Fibroblast of skin of left biceps (primary cell): ENCODE data around the gene PDXK.

Experiments used
- DNase-seq, 2 experiments: peaks; one replicate each; pipeline ENCODE4 v3.0.0-alpha.2; 2013; ENCODE audit warnings: low read depth in 2 of 2

The PDXK gene

DNA sequence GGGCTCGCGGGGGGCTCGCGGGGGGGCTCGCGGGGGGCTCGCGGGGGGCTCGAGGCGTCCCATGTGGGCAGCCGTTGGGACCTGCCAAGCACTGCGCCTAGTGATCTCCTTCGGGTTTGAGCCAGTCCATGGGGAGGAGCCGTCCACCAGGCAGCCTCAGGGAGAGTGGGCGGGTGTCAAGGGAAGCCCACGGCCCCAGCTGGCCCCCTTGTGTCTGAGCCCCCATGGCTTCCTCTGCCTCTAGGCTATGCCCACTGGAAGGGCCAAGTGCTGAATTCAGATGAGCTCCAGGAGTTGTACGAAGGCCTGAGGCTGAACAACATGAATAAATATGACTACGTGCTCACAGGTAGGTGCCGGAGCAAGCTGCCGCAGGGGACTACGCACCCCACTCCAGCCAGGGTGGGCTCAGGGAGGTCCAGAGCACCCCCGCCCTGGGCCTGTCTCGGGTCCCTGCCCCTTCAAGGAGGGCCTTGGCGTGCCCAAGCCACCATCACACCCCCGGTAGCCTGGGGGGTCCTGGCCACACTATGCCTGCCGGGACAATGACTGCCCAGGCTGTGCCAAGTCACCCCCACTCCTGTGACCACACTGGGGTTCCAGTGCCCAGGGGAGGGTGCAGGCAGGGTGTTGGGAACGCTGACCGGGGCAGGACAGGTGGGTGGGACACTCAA lies 22.6 kb downstream of the PDXK start:
- no peak for DNase-seq

GRCh38 chr21:43743947-43744346 lies 25.0 kb downstream of the PDXK start:
- no peak for DNase-seq

GRCh38 chr21:43744725-43745124 lies 25.8 kb downstream of the PDXK start:
- no peak for DNase-seq

DNA sequence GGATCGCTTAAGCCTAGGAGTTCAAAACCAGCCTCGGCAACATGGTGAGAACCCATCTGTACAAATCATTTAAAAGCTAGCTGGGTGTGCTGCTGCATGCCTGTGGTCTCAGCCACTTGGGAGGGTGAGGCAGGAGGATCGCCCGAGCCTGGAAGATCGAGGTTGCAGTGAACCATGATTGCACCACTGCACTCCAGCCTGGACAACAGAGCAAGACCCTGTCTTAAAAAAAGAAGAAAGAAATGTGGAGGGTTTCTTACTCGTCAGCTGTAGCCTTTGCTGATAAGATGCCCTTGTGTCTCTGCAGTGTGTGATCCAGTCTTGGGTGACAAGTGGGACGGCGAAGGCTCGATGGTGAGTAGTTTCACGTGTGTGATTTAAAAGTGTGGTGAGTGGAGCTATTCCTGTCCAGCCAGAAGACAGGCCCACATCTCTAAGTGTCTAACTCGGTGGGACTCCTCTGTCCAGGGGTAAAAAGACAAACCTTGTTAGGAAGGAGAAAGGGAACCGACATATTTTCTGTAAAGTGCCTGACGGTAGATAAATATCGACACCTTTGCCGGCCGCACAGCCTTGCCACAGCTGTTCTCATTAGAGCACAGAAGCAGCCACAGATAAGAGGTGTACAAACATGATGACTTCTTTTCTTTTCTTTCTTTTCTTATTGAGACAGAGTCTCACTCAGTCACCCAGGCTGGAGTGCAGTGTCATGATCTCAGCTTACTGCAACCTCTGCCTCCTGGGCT lies 27.0 kb downstream of the PDXK start:
- DNase-seq = no peak

GRCh38 chr21:43748622-43749021 lies 29.7 kb downstream of the PDXK start:
- no peak for DNase-seq

DNA sequence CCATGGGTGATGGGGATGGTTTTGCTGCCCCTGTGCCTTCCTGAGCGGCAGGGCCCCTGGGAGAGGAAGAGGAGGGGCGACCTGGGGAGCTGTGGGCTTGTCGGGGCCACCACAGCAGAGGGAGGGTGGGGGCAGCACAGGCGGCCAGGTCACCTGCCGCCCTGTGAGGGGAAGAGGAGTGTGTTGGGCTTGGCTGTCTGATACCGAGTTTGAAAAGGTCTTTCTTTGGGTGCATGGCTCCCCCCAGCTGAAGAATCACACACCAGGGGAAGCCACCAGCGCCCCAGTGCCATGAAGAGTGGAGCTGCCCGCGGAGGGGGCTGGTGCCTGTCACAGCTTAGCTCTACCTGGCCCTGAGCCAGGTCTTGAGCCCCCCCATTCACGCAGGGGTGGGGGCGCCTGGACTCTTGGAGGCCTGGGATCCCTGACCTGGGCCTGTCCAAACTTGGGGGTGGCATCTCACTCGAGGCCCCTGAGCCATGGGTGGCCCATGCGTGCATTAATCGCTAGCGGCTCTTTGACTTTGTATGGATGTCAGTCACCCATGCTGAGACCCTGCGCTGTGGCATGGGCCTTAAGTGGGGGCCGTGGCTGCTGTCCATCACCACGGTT lies 30.8 kb downstream of the PDXK start:
- DNase-seq = no peak

GRCh38 chr21:43750339-43751033 lies 31.6 kb downstream of the PDXK start:
- no peak for DNase-seq

DNA sequence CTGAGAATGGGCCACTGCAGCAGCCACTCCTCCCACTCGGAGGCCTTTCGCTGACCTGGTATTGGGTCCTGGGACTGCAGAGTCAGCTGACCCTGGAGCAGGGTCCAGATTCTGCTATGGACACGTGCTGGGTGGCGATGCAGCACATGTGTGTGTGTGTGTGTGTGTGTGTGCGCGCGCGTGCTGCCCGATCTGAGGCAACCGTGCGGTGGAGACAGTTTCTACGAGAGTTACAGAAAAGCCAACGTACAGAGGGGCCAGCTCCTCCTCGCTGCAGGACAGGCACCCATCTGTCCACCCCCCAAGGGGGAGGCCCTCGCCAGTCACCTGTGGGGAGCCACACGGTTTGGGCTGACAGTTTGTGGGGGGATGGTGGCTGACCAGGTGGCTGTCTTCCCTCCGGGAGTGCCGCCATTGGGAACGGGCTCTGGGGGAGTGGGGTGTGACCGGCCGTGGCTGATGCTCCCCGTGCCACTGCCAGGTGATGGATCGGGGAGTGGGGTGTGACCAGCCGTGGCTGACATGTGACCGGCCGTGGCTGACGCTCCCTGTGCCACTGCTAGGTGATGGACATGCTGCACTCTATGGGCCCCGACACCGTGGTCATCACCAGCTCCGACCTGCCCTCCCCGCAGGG lies 33.1 kb downstream of the PDXK start:
- no peak for DNase-seq

- no peak for DNase-seq
Observed at GRCh38 chr21:43752758-43753438, 34.0 kb downstream of the PDXK start.

DNA sequence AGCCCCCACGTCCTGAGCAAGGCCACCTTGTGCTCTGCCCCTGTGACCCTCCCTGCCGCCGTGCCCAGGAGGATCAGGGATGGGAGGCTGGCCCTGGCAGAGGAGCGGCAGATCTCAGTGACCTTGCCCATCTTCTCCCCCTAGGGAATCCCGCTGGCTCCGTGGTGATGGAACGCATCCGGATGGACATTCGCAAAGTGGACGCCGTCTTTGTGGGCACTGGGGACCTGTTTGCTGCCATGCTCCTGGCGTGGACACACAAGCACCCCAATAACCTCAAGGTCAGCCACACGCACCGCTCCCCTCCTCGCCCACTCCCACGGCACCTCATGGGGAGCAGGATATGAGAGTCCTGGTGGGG lies 34.5 kb downstream of the PDXK start:
- no peak for DNase-seq

DNA sequence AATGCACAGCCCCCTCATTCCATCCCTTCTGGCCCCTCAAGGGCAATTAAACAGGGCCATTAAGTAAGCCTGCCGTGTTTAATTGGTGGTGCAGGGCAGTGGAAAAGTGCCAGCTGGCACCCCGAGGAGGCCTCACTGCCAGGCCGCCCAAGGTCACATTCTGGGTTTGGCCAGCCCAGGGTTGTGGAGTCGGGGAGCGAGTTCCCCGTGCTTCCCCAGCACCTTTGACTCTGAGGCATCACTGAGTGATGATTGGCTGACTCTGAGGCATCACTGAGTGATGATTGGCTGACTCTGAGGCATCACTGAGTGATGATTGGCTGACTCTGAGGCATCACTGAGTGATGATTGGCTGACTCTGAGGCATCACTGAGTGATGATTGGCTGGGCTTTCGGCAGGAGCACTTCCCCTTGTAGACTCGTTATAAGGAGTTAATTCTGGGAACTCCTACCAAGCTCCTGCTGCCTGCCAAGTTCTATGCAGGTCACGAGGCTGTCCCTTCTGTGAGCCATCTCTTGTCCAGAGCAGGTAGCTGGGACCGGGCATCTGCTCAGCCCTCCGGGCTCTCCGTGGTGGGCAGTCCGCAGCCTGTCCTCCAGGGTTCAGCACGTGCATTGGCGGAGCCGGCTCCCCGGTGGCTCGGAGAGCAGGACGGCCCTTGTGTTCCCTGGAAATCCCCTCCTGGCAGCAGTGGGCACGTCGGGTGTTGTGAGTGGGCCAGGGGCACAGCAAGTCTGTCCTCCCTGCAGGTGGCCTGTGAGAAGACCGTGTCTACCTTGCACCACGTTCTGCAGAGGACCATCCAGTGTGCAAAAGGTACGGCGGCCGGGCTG lies 36.2 kb downstream of the PDXK start:
- DNase-seq = no peak

DNA sequence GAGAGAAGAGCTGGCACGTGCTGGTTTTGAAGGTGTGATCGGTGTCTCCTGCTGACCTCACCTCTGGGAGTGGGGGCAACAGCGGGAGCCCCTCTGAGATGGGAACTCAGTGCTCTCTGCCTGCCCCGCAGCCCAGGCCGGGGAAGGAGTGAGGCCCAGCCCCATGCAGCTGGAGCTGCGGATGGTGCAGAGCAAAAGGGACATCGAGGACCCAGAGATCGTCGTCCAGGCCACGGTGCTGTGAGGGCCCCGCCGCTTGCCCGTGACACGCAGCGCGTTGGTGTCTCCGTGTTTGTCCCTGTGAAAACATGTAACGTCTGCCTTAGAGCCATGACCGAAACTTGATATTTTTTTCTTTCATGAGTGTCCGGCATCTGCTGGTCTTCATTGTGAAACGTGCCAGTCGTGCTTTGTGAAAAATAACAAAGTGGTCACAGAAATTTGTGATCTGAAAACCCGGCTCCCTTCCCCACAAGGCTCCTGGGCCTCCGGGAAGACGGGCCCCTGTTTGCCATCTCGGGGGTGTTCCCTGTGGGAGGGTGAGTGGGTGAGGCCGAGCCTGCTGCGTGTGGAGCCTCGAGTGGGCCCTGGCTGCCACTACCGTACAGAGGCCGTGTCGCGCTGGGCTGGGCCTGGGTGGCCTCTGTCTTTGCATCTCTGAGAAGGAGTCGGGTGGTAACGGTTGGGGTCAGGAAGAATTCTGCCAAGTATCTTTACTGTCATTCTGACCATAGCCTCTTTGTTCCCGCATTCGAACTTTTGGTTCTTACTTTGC lies 37.1 kb downstream of the PDXK start:
- DNase-seq = no peak

DNA sequence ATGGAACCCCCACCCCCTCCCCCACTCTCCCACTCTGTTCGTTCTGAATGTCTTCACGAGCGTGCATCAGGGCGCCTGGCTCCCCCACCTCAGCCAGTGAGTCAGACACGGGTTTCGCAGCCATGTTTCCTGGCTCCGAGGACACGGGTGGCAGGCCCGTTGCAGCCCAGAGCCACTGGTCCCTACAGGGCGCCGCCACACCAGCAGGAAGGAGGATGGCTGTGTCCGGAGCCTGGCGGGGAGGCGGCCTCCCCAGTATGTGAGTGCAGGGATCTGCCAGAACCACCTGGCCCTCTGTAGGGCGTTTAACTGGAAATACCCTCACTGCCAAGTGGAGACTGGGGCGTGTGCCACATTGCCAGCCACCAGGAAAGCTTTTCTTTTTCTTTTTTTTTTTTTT lies 38.7 kb downstream of the PDXK start:
- no peak for DNase-seq

GRCh38 chr21:43758111-43758641 lies 39.2 kb downstream of the PDXK start:
- no peak for DNase-seq

DNA sequence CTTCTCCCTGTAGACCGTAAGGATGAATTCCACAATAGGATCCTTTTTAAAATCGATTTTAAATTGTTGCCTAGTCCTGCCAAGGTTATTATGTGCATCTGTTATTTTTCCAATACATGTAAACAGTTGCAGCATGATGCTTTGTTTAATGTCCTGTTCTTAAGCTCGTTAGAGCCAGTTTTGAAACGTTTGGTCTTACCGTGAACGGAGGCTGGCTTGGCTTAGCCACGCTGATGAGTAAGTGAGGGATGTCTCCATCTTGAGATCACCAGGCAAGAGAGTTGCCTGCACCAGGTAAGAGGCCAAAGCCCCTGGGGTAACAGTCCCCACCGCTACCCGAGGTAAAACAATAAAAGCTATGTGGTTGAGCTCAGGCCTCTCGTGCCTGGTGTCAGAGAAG lies 39.9 kb downstream of the PDXK start:
- DNase-seq = no peak

DNA sequence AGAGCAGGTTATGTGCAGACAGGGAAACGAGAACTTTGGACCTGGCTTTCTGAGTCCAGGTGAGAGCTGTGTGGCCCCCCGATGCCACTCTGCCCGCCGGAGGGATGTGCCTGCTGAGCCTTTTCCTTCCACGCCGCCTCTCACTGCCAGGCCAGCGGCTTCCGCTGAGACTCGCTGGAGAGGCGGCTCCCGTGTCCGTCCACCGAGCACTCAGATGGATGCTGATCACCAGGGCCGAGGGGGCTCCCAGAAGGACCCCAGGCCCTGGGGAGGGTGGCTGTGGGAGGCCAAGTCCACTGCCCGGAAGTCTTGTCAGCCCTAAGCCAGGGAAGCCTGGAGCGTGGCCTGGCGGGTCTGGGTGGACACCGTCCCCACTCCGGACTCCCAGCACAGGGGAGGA lies 40.7 kb downstream of the PDXK start:
- DNase-seq = no peak

GRCh38 chr21:43760391-43760958 lies 41.5 kb downstream of the PDXK start:
- DNase-seq = no peak

DNA sequence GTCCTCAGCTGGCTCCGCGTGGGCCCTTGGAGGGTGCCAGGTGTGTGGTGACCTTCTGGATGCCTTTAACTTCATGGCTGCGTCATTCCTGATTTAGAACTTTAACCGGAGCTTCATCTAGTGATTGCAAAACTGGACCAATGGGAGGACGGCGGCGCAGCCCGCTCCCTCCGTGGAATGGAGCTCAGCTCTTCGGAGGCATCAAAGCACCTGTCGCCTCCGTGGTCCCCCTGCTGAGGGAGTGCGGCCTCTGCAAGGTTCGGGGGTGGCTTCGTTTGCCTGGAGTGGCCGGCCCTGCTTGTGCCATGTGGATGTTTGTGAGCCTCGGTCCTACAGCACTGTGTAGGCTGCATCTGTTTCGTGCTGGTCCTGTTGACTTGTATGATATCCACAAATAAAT lies 43.0 kb downstream of the PDXK start:
- no peak for DNase-seq
